Left lung (tissue), 10 donors: ENCODE measurements around the gene SLC14A1. TPM values are rescaled to one million over a fixed set of nuclear protein-coding genes. Genes with fewer than 3 reads are reported as not detected.
"Not testable (repeated sequence)": the region's sequence is repeated elsewhere in the genome, so short reads cannot be mapped to it uniquely, and the experiment has no call there.

Experiments
- ATAC-seq: fragments of 200-7000 bp; cut with Tn5 transposase; one replicate; pipeline ENCODE4 v1.9.1; 2020; ENCODE audit warnings: moderate library complexity
- DNase-seq, 4 donors: peaks; one replicate each; pipeline ENCODE4 v3.0.0-alpha.2; 2013 to 2020
- H3K27ac ChIP-seq, 2 donors: fragments of 200-600 bp; sonication (generic) in 1 of 2; one replicate each; pipeline versions ENCODE4 v1.5.0 to v1.8.0; 2020 to 2021
- H3K27me3 ChIP-seq, 2 donors: fragments of 200-600 bp; sonication (generic) in 1 of 2; one replicate each; pipeline versions ENCODE4 v1.5.0 to v1.8.0; 2020 to 2021
- H3K36me3 ChIP-seq, 2 donors: fragments of 200-600 bp; sonication (generic) in 1 of 2; one replicate each; pipeline versions ENCODE4 v1.5.0 to v1.8.0; 2020 to 2021
- H3K4me1 ChIP-seq, 2 donors: fragments of 200-600 bp; one replicate each; pipeline ENCODE4 v1.8.0; 2021
- H3K4me3 ChIP-seq, 2 donors: fragments of 200-600 bp; sonication (generic) in 1 of 2; one replicate each; pipeline versions ENCODE4 v1.5.0 to v1.8.0; 2020 to 2021; ENCODE audit warnings: mild to moderate bottlenecking in 1 of 2
- H3K9me3 ChIP-seq, 2 donors: fragments of 200-600 bp; sonication (generic) in 1 of 2; one replicate each; pipeline versions ENCODE4 v1.5.0 to v1.8.0; 2020 to 2021
- CTCF ChIP-seq, 2 donors: fragments of 200-600 bp; sonication (generic) in 1 of 2; IDR thresholded peaks; one replicate each; pipeline versions ENCODE4 v1.5.0 to v1.8.0; 2021; ENCODE audit warnings: antibody characterized with exemption in 2 of 2
- intact Hi-C, 2 donors: fragments of 100-400 bp; cut with DNase I; formaldehyde crosslinking; loops; one replicate each; pipeline versions ENCODE4 v1.11.2 to v1.14.2; 2022
- polyA plus RNA-seq, 6 donors: library from polyadenylated mRNA; unstranded; fragments of 120-200 nt; gene quantifications; one replicate each; pipeline ENCODE4 v1.2.1, GENCODE V29; 2013; ENCODE audit not compliant: insufficient read length in 6 of 6
- total RNA-seq, 2 donors: library from RNA; stranded (reverse); fragmentation: NEBNext Ultra II Directional; extraction: Animal tissue kit (Norgen Biotek cat#: 25700); gene quantifications; one replicate each; pipeline ENCODE4 v1.2.1, GENCODE V29; 2021
- donor health status: DM: no; HTN: yes; CAD: no.
- donor health status: DM: no; HTN: no; CAD: no.

Gene SLC14A1
- total and polyA plus RNA-seq, 8 donors, result 0.86 to 3.1 (median 1.6) TPM

- TF ChIP-seq CTCF (IDR thresholded peaks at IDR 0.05), result no peak
- Histone ChIP-seq H3K27ac (no peak overlapping the region), H3K4me3 (no peak overlapping the region), H3K27me3 (no peaks in the 10 kb centered on the region), H3K9me3 (no peaks in the 10 kb centered on the region), H3K36me3 (no peaks in the 10 kb centered on the region), H3K4me1 (no peaks in the 10 kb centered on the region)
- intact Hi-C loops, result no loop called here
- DNase-seq, result no peak
- no peak for ATAC-seq
These were observed 27.8 kb downstream of the SLC14A1 start for GRCh38 chr18:45751766-45752165.

- ATAC-seq, result no peak
- H3K36me3 ChIP-seq, result no peaks in the 10 kb centered on the region
- no peak overlapping the region for H3K27ac ChIP-seq
- intact Hi-C loops, result no loop called here
- H3K9me3 ChIP-seq, result no peaks in the 10 kb centered on the region
- no peak for DNase-seq
- H3K4me1 ChIP-seq, result no peaks in the 10 kb centered on the region
- no peaks in the 10 kb centered on the region for H3K27me3 ChIP-seq
- no peak overlapping the region for H3K4me3 ChIP-seq
- TF ChIP-seq CTCF (IDR thresholded peaks at IDR 0.05), result no peak
These were observed 28.7 kb downstream of the SLC14A1 start for GRCh38 chr18:45752681-45753080.

GRCh38 chr18:45753286-45753685 is 29.3 kb downstream of the SLC14A1 start:
- Histone ChIP-seq H3K27ac (no peak overlapping the region), H3K36me3 (no peaks in the 10 kb centered on the region), H3K4me3 (no peak overlapping the region), H3K27me3 (no peaks in the 10 kb centered on the region), H3K4me1 (no peaks in the 10 kb centered on the region), H3K9me3 (no peaks in the 10 kb centered on the region)
- TF ChIP-seq CTCF (IDR thresholded peaks at IDR 0.05), result no peak
- no peak for ATAC-seq
- no peak for DNase-seq
- intact Hi-C loops, result no loop called here

GRCh38 chr18:45755934-45756333 is 32.0 kb downstream of the SLC14A1 start:
- Histone ChIP-seq H3K4me1 (no peaks in the 10 kb centered on the region), H3K4me3 (no peak overlapping the region), H3K9me3 (no peaks in the 10 kb centered on the region), H3K36me3 (no peaks in the 10 kb centered on the region), H3K27me3 (no peaks in the 10 kb centered on the region), H3K27ac (no peak overlapping the region)
- no peak for TF ChIP-seq CTCF (IDR thresholded peaks at IDR 0.05)
- DNase-seq, result peak in 2 of 4 donors; percentile 23 to 53
- peak; percentile 37 for ATAC-seq
- intact Hi-C loops, result no loop called here

GRCh38 chr18:45757005-45757404 is 33.0 kb downstream of the SLC14A1 start:
- H3K9me3 ChIP-seq, result no peaks in the 10 kb centered on the region
- no peak overlapping the region for H3K4me3 ChIP-seq
- no peaks in the 10 kb centered on the region for H3K4me1 ChIP-seq
- no peak for ATAC-seq
- DNase-seq, result no peak
- no peaks in the 10 kb centered on the region for H3K27me3 ChIP-seq
- TF ChIP-seq CTCF (IDR thresholded peaks at IDR 0.05), result no peak
- intact Hi-C loops, result no loop called here
- H3K36me3 ChIP-seq, result no peaks in the 10 kb centered on the region
- H3K27ac ChIP-seq, result no peak overlapping the region

- H3K4me1 ChIP-seq, DNase-seq, intact Hi-C loops, H3K36me3 ChIP-seq, H3K4me3 ChIP-seq, H3K27me3 ChIP-seq, H3K27ac ChIP-seq, H3K9me3 ChIP-seq, ATAC-seq: not testable (repeated sequence)
These were observed 33.7 kb downstream of the SLC14A1 start for GRCh38 chr18:45757644-45758043.
